GM18508 (cell line): ENCODE results near the gene WDR43.

ENCODE experiments used
- ATAC-seq: cut with Tn5 transposase; IDR thresholded peaks from one replicate; pipeline ENCODE4 v1.9.1; 2021; ENCODE audit warnings: moderate number of reproducible peaks; ENCODE audit not compliant: insufficient read depth, unreplicated experiment

The WDR43 gene

GRCh38 chr2:28906821-28907220, 12.4 kb downstream of the WDR43 start:
- no peak for ATAC-seq

- no peak for ATAC-seq
These were observed 13.7 kb downstream of the WDR43 start for GRCh38 chr2:28908172-28908571.

GRCh38 chr2:28909655-28910353, 15.3 kb downstream of the WDR43 start:
- no peak for ATAC-seq

GRCh38 chr2:28915939-28916338, 21.5 kb downstream of the WDR43 start:
- no peak for ATAC-seq

- no peak for ATAC-seq
These were observed 32.4 kb downstream of the WDR43 start for GRCh38 chr2:28926847-28927246.

- no peak for ATAC-seq
These were observed 33.0 kb downstream of the WDR43 start for GRCh38 chr2:28927469-28927868.

GRCh38 chr2:28927878-28928277, 33.4 kb downstream of the WDR43 start:
- no peak for ATAC-seq

GRCh38 chr2:28929581-28929980, 35.1 kb downstream of the WDR43 start:
- ATAC-seq = no peak

- no peak for ATAC-seq
These were observed 35.7 kb downstream of the WDR43 start for GRCh38 chr2:28930205-28930604.

- no peak for ATAC-seq
These were observed 40.3 kb downstream of the WDR43 start for GRCh38 chr2:28934769-28935168.

GRCh38 chr2:28941008-28941407, 46.5 kb downstream of the WDR43 start:
- no peak for ATAC-seq

GRCh38 chr2:28944535-28945248, 50.2 kb downstream of the WDR43 start:
- ATAC-seq = no peak

GRCh38 chr2:28948160-28948559, 53.7 kb downstream of the WDR43 start:
- ATAC-seq = no peak

- no peak for ATAC-seq
These were observed 54.7 kb downstream of the WDR43 start for GRCh38 chr2:28949190-28949589.

- no peak for ATAC-seq
These were observed 55.3 kb downstream of the WDR43 start for GRCh38 chr2:28949617-28950305.

GRCh38 chr2:28950941-28951630, 56.6 kb downstream of the WDR43 start:
- no peak for ATAC-seq

- ATAC-seq = no peak
These were observed 57.7 kb downstream of the WDR43 start for GRCh38 chr2:28951910-28952835.

GRCh38 chr2:28952836-28953211, 58.4 kb downstream of the WDR43 start:
- ATAC-seq = no peak

- no peak for ATAC-seq
These were observed 61.0 kb downstream of the WDR43 start for GRCh38 chr2:28955467-28955866.

GRCh38 chr2:28956415-28956826, 62.0 kb downstream of the WDR43 start:
- no peak for ATAC-seq
